OCI-LY3 (cell line): Measurements from ENCODE around the gene SLC24A4.

Experiments
- EZH2phosphoT487 ChIP-seq: fragments of 200-600 bp; shearing (Covaris generic); IDR thresholded peaks from 2 replicates; pipeline ENCODE4 v1.6.1; 2018; ENCODE audit warnings: antibody characterized with exemption, mixed run types, low read depth
- TF ChIP-seq, protein P1 (sequence below): fragments of 200-600, 300-600 bp; sonication (generic); IDR thresholded peaks from 2 replicates; pipeline ENCODE4 v1.5.1; 2014; ENCODE audit warnings: antibody characterized with exemption, low read length, low read depth

DNA sequence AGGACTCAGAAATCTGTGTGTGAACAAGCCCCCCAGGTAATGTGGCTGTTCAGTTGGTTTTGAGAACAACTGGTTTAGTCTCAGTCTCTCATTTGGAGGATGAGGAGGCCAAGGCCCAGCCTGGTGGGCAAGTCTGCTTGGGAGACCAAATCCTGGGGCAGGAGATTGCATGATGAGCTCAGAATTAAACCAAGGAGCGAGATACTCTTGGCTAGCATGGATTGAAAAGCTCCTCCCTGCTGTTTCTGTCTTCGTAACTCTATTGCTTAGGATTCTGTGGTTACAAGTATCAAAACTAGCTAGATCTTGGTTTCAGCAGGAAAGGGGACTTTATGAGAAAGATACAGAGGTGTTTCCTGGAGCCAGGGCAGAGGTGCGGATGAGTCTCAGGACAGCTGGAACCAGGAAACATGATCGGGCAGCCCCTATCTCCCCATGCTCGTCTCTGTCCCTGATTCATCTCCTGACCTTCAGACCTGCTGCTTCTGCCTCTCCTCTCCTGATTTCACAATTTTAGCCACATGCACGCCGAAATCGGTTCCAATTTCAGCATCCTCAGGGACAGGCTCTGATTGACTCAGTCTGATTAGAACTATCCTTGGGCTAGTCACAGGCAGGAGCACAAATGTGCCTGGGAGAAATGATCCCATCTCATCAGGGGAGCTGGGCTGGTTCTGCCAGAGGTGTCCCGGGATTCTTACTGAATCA, 150.4 kb downstream of the SLC24A4 start:
- TF ChIP-seq, protein P1, sequence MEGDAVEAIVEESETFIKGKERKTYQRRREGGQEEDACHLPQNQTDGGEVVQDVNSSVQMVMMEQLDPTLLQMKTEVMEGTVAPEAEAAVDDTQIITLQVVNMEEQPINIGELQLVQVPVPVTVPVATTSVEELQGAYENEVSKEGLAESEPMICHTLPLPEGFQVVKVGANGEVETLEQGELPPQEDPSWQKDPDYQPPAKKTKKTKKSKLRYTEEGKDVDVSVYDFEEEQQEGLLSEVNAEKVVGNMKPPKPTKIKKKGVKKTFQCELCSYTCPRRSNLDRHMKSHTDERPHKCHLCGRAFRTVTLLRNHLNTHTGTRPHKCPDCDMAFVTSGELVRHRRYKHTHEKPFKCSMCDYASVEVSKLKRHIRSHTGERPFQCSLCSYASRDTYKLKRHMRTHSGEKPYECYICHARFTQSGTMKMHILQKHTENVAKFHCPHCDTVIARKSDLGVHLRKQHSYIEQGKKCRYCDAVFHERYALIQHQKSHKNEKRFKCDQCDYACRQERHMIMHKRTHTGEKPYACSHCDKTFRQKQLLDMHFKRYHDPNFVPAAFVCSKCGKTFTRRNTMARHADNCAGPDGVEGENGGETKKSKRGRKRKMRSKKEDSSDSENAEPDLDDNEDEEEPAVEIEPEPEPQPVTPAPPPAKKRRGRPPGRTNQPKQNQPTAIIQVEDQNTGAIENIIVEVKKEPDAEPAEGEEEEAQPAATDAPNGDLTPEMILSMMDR, result no peak
- TF ChIP-seq EZH2phosphoT487, result no peak
